C4-2B (cell line): Measurements from ENCODE around the gene GNG2.

Experiments used
- CTCF ChIP-seq: fragments of 450-650 bp; conservative IDR thresholded peaks from 2 replicates; pipeline ENCODE4 v1.5.1; 2017; ENCODE audit warnings: mild to moderate bottlenecking
- ZFX ChIP-seq: fragments of 450-650 bp; IDR thresholded peaks from 2 replicates; pipeline ENCODE4 v1.6.1; 2017

- TF ChIP-seq CTCF (no peak), ZFX (no peak)
Measured at GRCh38 chr14:51957950-51958349, 97.5 kb downstream of the GNG2 start.
